SK-N-SH (cell line): ENCODE data around the gene AGPAT3. TPM values are rescaled to one million over a fixed set of nuclear protein-coding genes. Genes with fewer than 3 reads are reported as not detected.

ENCODE experiments used
- CTCF ChIA-PET: fragments of 300-600, 350-600 bp; formaldehyde crosslinking; extraction: SDS; loops from one replicate; lab custom pipeline; 2021; lab: Yijun Ruan, JAX
- POLR2A ChIA-PET: fragments of 350-600 bp; sonication (Branson Sonifier 250); formaldehyde crosslinking; extraction: SDS; loops from one replicate; lab custom pipeline; 2020; ENCODE audit warnings: antibody characterized with exemption, inconsistent platforms; lab: Yijun Ruan, JAX
- DNase-seq: peaks from one replicate; pipeline ENCODE4 v3.0.0; 2012
- H2AFZ ChIP-seq: fragments of 200-600 bp; sonication (generic); 2 replicates; pipeline ENCODE4 v1.8.1; 2016; ENCODE audit warnings: antibody characterized with exemption, mild to moderate bottlenecking, low read depth
- H3F3A ChIP-seq: fragments of 200-600 bp; sonication (generic); replicated peaks from 2 replicates; pipeline ENCODE3; 2016; ENCODE audit warnings: antibody characterized with exemption, mild to moderate bottlenecking; ENCODE audit not compliant: insufficient read depth
- H3K27ac ChIP-seq, 2 experiments: fragments of 200-500 bp in 1 of 2; fragments of 200-600 bp in 1 of 2; sonication (Bioruptor generic) in 1 of 2; sonication (generic), shearing (Covaris generic) in 1 of 2; 2 replicates each; pipeline versions ENCODE4 v1.5.1 to v1.6.1; 2014 to 2016; ENCODE audit warnings: low read depth in 2 of 2, inconsistent platforms in 1 of 2, low read length in 1 of 2, mild to moderate bottlenecking in 1 of 2, mixed read lengths in 1 of 2
- H3K27me3 ChIP-seq: fragments of 200-600 bp; sonication (generic), shearing (Covaris generic); 2 replicates; pipeline ENCODE4 v1.6.1; 2016; ENCODE audit warnings: mixed run types; ENCODE audit not compliant: insufficient read depth
- H3K36me3 ChIP-seq, 2 experiments: fragments of 200-500 bp in 1 of 2; fragments of 200-600 bp in 1 of 2; sonication (Bioruptor generic) in 1 of 2; sonication (generic) in 1 of 2; replicated peaks in 1 of 2; 2 replicates each; pipeline versions ENCODE3 to v1.5.1; 2014 to 2016; ENCODE audit warnings: low read length in 1 of 2, mild to moderate bottlenecking in 1 of 2; ENCODE audit not compliant: insufficient read depth in 2 of 2, control insufficient read depth in 1 of 2
- H3K4me1 ChIP-seq, 2 experiments: fragments of 200-500 bp in 1 of 2; fragments of 200-600 bp in 1 of 2; sonication (Bioruptor generic) in 1 of 2; sonication (generic), shearing (Covaris generic) in 1 of 2; 2 replicates each; pipeline versions ENCODE4 v1.5.1 to v1.6.1; 2014 to 2016; ENCODE audit warnings: low read depth in 1 of 2, low read length in 1 of 2, mixed run types in 1 of 2; ENCODE audit not compliant: insufficient read depth in 2 of 2, control insufficient read depth in 1 of 2
- H3K4me2 ChIP-seq: fragments of 200-600 bp; sonication (generic), shearing (Covaris generic); 2 replicates; pipeline ENCODE4 v1.6.1; 2017; ENCODE audit warnings: mixed run types
- H3K4me3 ChIP-seq, 2 experiments: fragments of 200-500 bp in 1 of 2; fragments of 200-600 bp in 1 of 2; sonication (Bioruptor generic) in 1 of 2; sonication (generic), shearing (Covaris generic) in 1 of 2; 2 replicates each; pipeline versions ENCODE4 v1.5.1 to v1.8.1; 2014 to 2016; ENCODE audit warnings: low read depth in 2 of 2, inconsistent platforms in 1 of 2, low read length in 1 of 2, mild to moderate bottlenecking in 1 of 2, mixed read lengths in 1 of 2, moderate library complexity in 1 of 2
- H3K79me2 ChIP-seq: fragments of 200-600 bp; sonication (generic); 2 replicates; pipeline ENCODE4 v1.8.1; 2017; ENCODE audit warnings: mild to moderate bottlenecking; ENCODE audit not compliant: insufficient read depth
- H3K9ac ChIP-seq: fragments of 200-600 bp; sonication (generic); 2 replicates; pipeline ENCODE4 v1.6.1; 2017; ENCODE audit warnings: mixed run types
- H3K9me2 ChIP-seq: fragments of 200-600 bp; sonication (generic); 2 replicates; pipeline ENCODE4 v1.6.1; 2017; ENCODE audit warnings: mixed run types
- H3K9me3 ChIP-seq: fragments of 200-600 bp; sonication (generic); 2 replicates; pipeline ENCODE4 v1.6.1; 2017; ENCODE audit warnings: mixed run types, mild to moderate bottlenecking, moderate library complexity
- H4K20me1 ChIP-seq: fragments of 200-600 bp; sonication (generic); 2 replicates; pipeline ENCODE4 v1.6.1; 2017; ENCODE audit warnings: mild to moderate bottlenecking, mixed run types; ENCODE audit not compliant: insufficient read depth
- CHD2 ChIP-seq: fragments of 150-350 bp; IDR thresholded peaks from 2 replicates; pipeline ENCODE4 v1.6.1; 2018; ENCODE audit warnings: low read length; ENCODE audit not compliant: partially characterized antibody
- ELF1 ChIP-seq: IDR thresholded peaks from 2 replicates; pipeline ENCODE4 v1.4.0; 2012
- EP300 ChIP-seq, 2 experiments: IDR thresholded peaks; 2 replicates each; pipeline versions ENCODE4 v1.4.0 to v1.6.1; 2012; ENCODE audit warnings: borderline replicate concordance in 1 of 2, low read depth in 1 of 2, low read length in 1 of 2
- EZH2phosphoT487 ChIP-seq: fragments of 200-600 bp; sonication (generic); IDR thresholded peaks from 2 replicates; pipeline ENCODE4 v1.6.1; 2017; ENCODE audit warnings: low read depth, mixed run types, mild to moderate bottlenecking, antibody characterized with exemption, moderate library complexity, borderline replicate concordance
- FOSL2 ChIP-seq: IDR thresholded peaks from 2 replicates; pipeline ENCODE4 v1.4.0; 2012; ENCODE audit warnings: low read depth, mild to moderate bottlenecking, moderate library complexity, borderline replicate concordance
- FOXJ3 ChIP-seq: sonication (generic); formaldehyde crosslinking; IDR thresholded peaks from 2 replicates; pipeline ENCODE4 v1.5.1; 2020; ENCODE audit warnings: mild to moderate bottlenecking, missing genetic modification reagents
- FOXM1 ChIP-seq: IDR thresholded peaks from 2 replicates; pipeline ENCODE4 v1.4.0; 2012; ENCODE audit warnings: low read depth, mild to moderate bottlenecking
- GABPA ChIP-seq: IDR thresholded peaks from 2 replicates; pipeline ENCODE4 v1.4.0; 2012; ENCODE audit warnings: low read depth, mild to moderate bottlenecking
- JUND ChIP-seq: IDR thresholded peaks from 2 replicates; pipeline ENCODE4 v1.4.0; 2012
- MEF2A ChIP-seq: IDR thresholded peaks from 2 replicates; pipeline ENCODE4 v1.4.0; 2012; ENCODE audit warnings: low read depth, borderline replicate concordance
- MXI1 ChIP-seq: IDR thresholded peaks from 2 replicates; pipeline ENCODE4 v1.6.1; 2012; ENCODE audit warnings: mild to moderate bottlenecking, low read depth, low read length, improper control_type of control experiment
- RAD21 ChIP-seq: IDR thresholded peaks from 2 replicates; pipeline ENCODE4 v1.6.1; 2012; ENCODE audit warnings: mild to moderate bottlenecking, low read length
- RCOR1 ChIP-seq: fragments of 150-350 bp; IDR thresholded peaks from 2 replicates; pipeline ENCODE4 v1.6.1; 2017; ENCODE audit warnings: antibody characterized with exemption, low read length
- REST ChIP-seq: IDR thresholded peaks from 2 replicates; pipeline ENCODE4 v1.6.1; 2012; ENCODE audit warnings: mild to moderate bottlenecking, low read depth, low read length, moderate library complexity
- SMC3 ChIP-seq: IDR thresholded peaks from 2 replicates; pipeline ENCODE4 v1.6.1; 2012; ENCODE audit warnings: low read depth, low read length, improper control_type of control experiment
- TAF1 ChIP-seq: IDR thresholded peaks from 2 replicates; pipeline ENCODE4 v1.6.1; 2012; ENCODE audit warnings: low read depth, mild to moderate bottlenecking, low read length, moderate library complexity, borderline replicate concordance
- USF1 ChIP-seq: IDR thresholded peaks from 2 replicates; pipeline ENCODE4 v1.4.0; 2012; ENCODE audit warnings: low read depth, borderline replicate concordance
- WGBS: methylation state at CpG from one replicate; pipeline ENCODE4 v1.1.6; 2017; ENCODE audit warnings: low lambda C conversion rate; 5-methylcytosine and 5-hydroxymethylcytosine counted together
- polyA plus RNA-seq, 3 experiments: library from polyadenylated mRNA; depleted of rRNA; stranded (reverse); fragments of >200 nt; gene quantifications; 2 replicates each; pipeline ENCODE4 v1.2.3, GENCODE V29; 2012
- TF ChIP-seq, protein P1 (sequence below): IDR thresholded peaks from 2 replicates; pipeline ENCODE4; 2012

The AGPAT3 gene
- polyA plus RNA-seq, 1 of the 3 experiments (the other 2 are of a cell fraction): 35.3 TPM

- ChIA-PET CTCF (interaction anchor here (1.6 to 1.9 kb wide), 2 partner anchors 10 to 43 kb away, joined by 4 read pairs; no protein-coding TSS in a partner anchor), POLR2A (no interaction called here)
- H3K79me2 ChIP-seq: peaks cover 7% of the 10 kb centered on the region; the same call in 1 of the 2 replicates
- no peaks in the 10 kb centered on the region for H3F3A ChIP-seq
- no peak for DNase-seq
- 0 out of 2 replicates have a peak, but pooled peaks cover 2% of the 10 kb centered on the region for H4K20me1 ChIP-seq
- TF ChIP-seq FOSL2: no peak
- TF ChIP-seq GABPA: no peak
- no peak for TF ChIP-seq FOXJ3 (CRISPR knock-in tag)
- no peak for TF ChIP-seq REST
- TF ChIP-seq MEF2A: no peak
- no peak for TF ChIP-seq EP300 (IDR thresholded peaks at IDR 0.05; ENCODE audit: borderline replicate concordance in 1 of 2, low read depth in 1 of 2, low read length in 1 of 2)
- TF ChIP-seq, protein P1, sequence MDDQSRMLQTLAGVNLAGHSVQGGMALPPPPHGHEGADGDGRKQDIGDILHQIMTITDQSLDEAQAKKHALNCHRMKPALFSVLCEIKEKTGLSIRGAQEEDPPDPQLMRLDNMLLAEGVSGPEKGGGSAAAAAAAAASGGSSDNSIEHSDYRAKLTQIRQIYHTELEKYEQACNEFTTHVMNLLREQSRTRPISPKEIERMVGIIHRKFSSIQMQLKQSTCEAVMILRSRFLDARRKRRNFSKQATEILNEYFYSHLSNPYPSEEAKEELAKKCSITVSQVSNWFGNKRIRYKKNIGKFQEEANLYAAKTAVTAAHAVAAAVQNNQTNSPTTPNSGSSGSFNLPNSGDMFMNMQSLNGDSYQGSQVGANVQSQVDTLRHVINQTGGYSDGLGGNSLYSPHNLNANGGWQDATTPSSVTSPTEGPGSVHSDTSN: no peak
- no peak for TF ChIP-seq USF1
- no peak for TF ChIP-seq CHD2
- no peak for TF ChIP-seq MXI1
- TF ChIP-seq EZH2phosphoT487: no peak
- TF ChIP-seq FOXM1: no peak
- no peak for TF ChIP-seq TAF1
- no peak for TF ChIP-seq RAD21
- TF ChIP-seq JUND: no peak
- TF ChIP-seq ELF1: no peak
- no peak for TF ChIP-seq SMC3
- TF ChIP-seq RCOR1: no peak
- H3K9me3 ChIP-seq: no peaks in the 10 kb centered on the region
- WGBS: 97% methylated on average over 17 of the region's 17 CpGs
- no peak overlapping the region for H3K4me2 ChIP-seq
- no peak overlapping the region for H3K9ac ChIP-seq
- H3K9me2 ChIP-seq: no peaks in the 10 kb centered on the region
- H3K27ac ChIP-seq: no peak overlapping the region
- H3K4me1 ChIP-seq: no peaks in the 10 kb centered on the region; a peak in 1 of 4 replicates
- no peak overlapping the region for H2AFZ ChIP-seq
- no peak overlapping the region for H3K4me3 ChIP-seq
- no peaks in the 10 kb centered on the region for H3K27me3 ChIP-seq
- peaks cover 0 to 20% of the 10 kb centered on the region in 2 experiments for H3K36me3 ChIP-seq
These were observed 67.0 kb downstream of the AGPAT3 start for GRCh38 chr21:43932005-43932404.
